ENCODE results near the gene NALCN. TPM values are rescaled to one million over a fixed set of nuclear protein-coding genes. Genes with fewer than 3 reads are reported as not detected.

NALCN gene
- total RNA-seq, 1 donor from 2014 or later, result 0.35 TPM

GRCh38 chr13:101447852-101448251, 31.5 kb upstream of the NALCN start:
- Mint-ChIP-seq H3K27me3 (ENCODE audit: low read depth) (no peaks in the 10 kb centered on the region), H3K36me3 (ENCODE audit: low read depth) (no peaks in the 10 kb centered on the region), H3K27ac (ENCODE audit: unreplicated experiment) (no peak overlapping the region), H3K4me1 (no peaks in the 10 kb centered on the region), H3K9me3 (no peaks in the 10 kb centered on the region), H3K4me3 (no peak overlapping the region)
- DNase-seq (ENCODE audit: low read depth, low spot score), result no peak
- no peak for TF ChIP-seq CTCF (conservative IDR thresholded peaks at IDR 0.05)

GRCh38 chr13:101434486-101434885, 18.2 kb upstream of the NALCN start:
- H3K4me1 Mint-ChIP-seq, result no peaks in the 10 kb centered on the region

GRCh38 chr13:101433895-101434294, 17.6 kb upstream of the NALCN start:
- no peak for DNase-seq (ENCODE audit: low read depth, low spot score)
- H3K36me3 Mint-ChIP-seq (ENCODE audit: low read depth), result no peaks in the 10 kb centered on the region
- no peak overlapping the region for H3K27ac Mint-ChIP-seq (ENCODE audit: unreplicated experiment)
- no peak overlapping the region for H3K4me3 Mint-ChIP-seq
- TF ChIP-seq CTCF (conservative IDR thresholded peaks at IDR 0.05), result no peak
- no peaks in the 10 kb centered on the region for H3K4me1 Mint-ChIP-seq
- peaks cover 2% of the 10 kb centered on the region for H3K9me3 Mint-ChIP-seq
- no peaks in the 10 kb centered on the region for H3K27me3 Mint-ChIP-seq (ENCODE audit: low read depth)

More at GRCh38 chr13:101434486-101434885, 18.2 kb upstream of the NALCN start:
- Mint-ChIP-seq H3K27ac (ENCODE audit: unreplicated experiment) (no peak overlapping the region), H3K4me3 (no peak overlapping the region), H3K36me3 (ENCODE audit: low read depth) (no peaks in the 10 kb centered on the region), H3K27me3 (ENCODE audit: low read depth) (no peaks in the 10 kb centered on the region), H3K9me3 (peaks cover 2% of the 10 kb centered on the region)
- TF ChIP-seq CTCF (conservative IDR thresholded peaks at IDR 0.05), result no peak
- no peak for DNase-seq (ENCODE audit: low read depth, low spot score)

GRCh38 chr13:101429733-101430132, 13.4 kb upstream of the NALCN start:
- Mint-ChIP-seq H3K9me3 (no peaks in the 10 kb centered on the region), H3K4me1 (peaks cover 9% of the 10 kb centered on the region), H3K27me3 (ENCODE audit: low read depth) (no peaks in the 10 kb centered on the region), H3K27ac (ENCODE audit: unreplicated experiment) (no peak overlapping the region), H3K4me3 (no peak overlapping the region), H3K36me3 (ENCODE audit: low read depth) (no peaks in the 10 kb centered on the region)
- DNase-seq (ENCODE audit: low read depth, low spot score), result no peak
- no peak for TF ChIP-seq CTCF (conservative IDR thresholded peaks at IDR 0.05)

GRCh38 chr13:101425623-101426022, 9.3 kb upstream of the NALCN start:
- H3K36me3 Mint-ChIP-seq (ENCODE audit: low read depth), result no peaks in the 10 kb centered on the region
- no peak overlapping the region for H3K27ac Mint-ChIP-seq (ENCODE audit: unreplicated experiment)
- H3K9me3 Mint-ChIP-seq, result no peaks in the 10 kb centered on the region
- DNase-seq (ENCODE audit: low read depth, low spot score), result no peak
- no peaks in the 10 kb centered on the region for H3K27me3 Mint-ChIP-seq (ENCODE audit: low read depth)
- TF ChIP-seq CTCF (conservative IDR thresholded peaks at IDR 0.05), result no peak
- peaks cover 32% of the 10 kb centered on the region for H3K4me1 Mint-ChIP-seq
- H3K4me3 Mint-ChIP-seq, result no peak overlapping the region

GRCh38 chr13:101425156-101425471, 8.8 kb upstream of the NALCN start:
- Mint-ChIP-seq H3K36me3 (ENCODE audit: low read depth) (no peaks in the 10 kb centered on the region), H3K27ac (ENCODE audit: unreplicated experiment) (no peak overlapping the region), H3K4me3 (no peak overlapping the region), H3K4me1 (peaks cover 32% of the 10 kb centered on the region), H3K9me3 (no peaks in the 10 kb centered on the region), H3K27me3 (ENCODE audit: low read depth) (no peaks in the 10 kb centered on the region)
- no peak for DNase-seq (ENCODE audit: low read depth, low spot score)
- TF ChIP-seq CTCF (conservative IDR thresholded peaks at IDR 0.05), result no peak

Data from neural crest cell (in vitro differentiated cells).